GM23338 (cell line): ENCODE data around the gene GOLGA2. TPM values are rescaled to one million over a fixed set of nuclear protein-coding genes. Genes with fewer than 3 reads are reported as not detected.

Source experiments
- ATAC-seq: fragments of 200-7000 bp; cut with Tn5 transposase; 3 replicates; pipeline ENCODE4 v1.9.1; 2020
- DNase-seq: peaks from one replicate; pipeline ENCODE4 v3.0.0-alpha.2; 2015; ENCODE audit warnings: low spot score
- H2AFZ ChIP-seq: fragments of 200-600 bp; sonication (generic); 2 replicates; pipeline ENCODE4 v1.8.0; 2016; ENCODE audit warnings: antibody characterized with exemption, mild to moderate bottlenecking, moderate library complexity
- H3F3A ChIP-seq: fragments of 200-600 bp; sonication (generic); replicated peaks from 2 replicates; pipeline ENCODE4 v1.8.0; 2017; ENCODE audit warnings: antibody characterized with exemption, mixed run types, low read depth
- H3K27ac ChIP-seq: fragments of 200-600 bp; sonication (generic); 2 replicates; pipeline ENCODE4 v1.6.1; 2016; ENCODE audit warnings: low read depth
- H3K27me3 ChIP-seq: fragments of 200-600 bp; sonication (generic); 2 replicates; pipeline ENCODE4 v1.8.0; 2016; ENCODE audit warnings: mild to moderate bottlenecking, mixed run types, moderate library complexity; ENCODE audit not compliant: insufficient read depth
- H3K36me3 ChIP-seq: fragments of 200-600 bp; sonication (generic); 2 replicates; pipeline ENCODE4 v1.8.0; 2016; ENCODE audit warnings: mild to moderate bottlenecking; ENCODE audit not compliant: insufficient read depth
- H3K4me1 ChIP-seq: fragments of 200-600 bp; sonication (generic); 2 replicates; pipeline ENCODE4 v1.8.0; 2016; ENCODE audit warnings: mild to moderate bottlenecking, moderate library complexity; ENCODE audit not compliant: insufficient read depth
- H3K4me2 ChIP-seq: fragments of 200-600 bp; sonication (generic); 2 replicates; pipeline ENCODE4 v1.7.1; 2017; ENCODE audit warnings: mixed run types
- H3K4me3 ChIP-seq: fragments of 200-600 bp; sonication (generic); 2 replicates; pipeline ENCODE4 v1.6.1; 2016; ENCODE audit warnings: mixed run types
- H3K79me2 ChIP-seq: fragments of 200-600 bp; sonication (generic); replicated peaks from 2 replicates; pipeline ENCODE4 v1.8.0; 2017; ENCODE audit warnings: mild to moderate bottlenecking; ENCODE audit not compliant: insufficient read depth
- H3K9me2 ChIP-seq: fragments of 200-600 bp; sonication (generic); 2 replicates; pipeline ENCODE4 v1.8.0; 2017; ENCODE audit not compliant: insufficient read depth
- H4K20me1 ChIP-seq: fragments of 200-600 bp; sonication (generic); replicated peaks from 2 replicates; pipeline ENCODE4 v1.8.0; 2017; ENCODE audit warnings: mild to moderate bottlenecking; ENCODE audit not compliant: insufficient read depth
- H3K27ac Mint-ChIP-seq: 2 replicates; pipeline ENCODE4 v1.8.0; 2020; ENCODE audit warnings: inconsistent platforms, mild to moderate bottlenecking, moderate library complexity, mixed read lengths
- H3K27me3 Mint-ChIP-seq: 3 replicates; pipeline ENCODE4 v1.8.0; 2022; ENCODE audit warnings: low read depth, mild to moderate bottlenecking, moderate library complexity, mixed read lengths, inconsistent platforms; ENCODE audit not compliant: insufficient read depth, poor library complexity
- H3K36me3 Mint-ChIP-seq: 3 replicates; pipeline ENCODE4 v1.8.0; 2021; ENCODE audit warnings: low read depth, mild to moderate bottlenecking, inconsistent platforms, moderate library complexity, mixed read lengths
- H3K4me1 Mint-ChIP-seq: 3 replicates; pipeline ENCODE4 v1.8.0; 2020; ENCODE audit warnings: mild to moderate bottlenecking, inconsistent platforms, mixed read lengths
- H3K4me3 Mint-ChIP-seq: 3 replicates; pipeline ENCODE4 v1.8.0; 2021; ENCODE audit warnings: moderate library complexity, mild to moderate bottlenecking, inconsistent platforms, mixed read lengths
- H3K9me3 Mint-ChIP-seq: 3 replicates; pipeline ENCODE4 v1.8.0; 2020; ENCODE audit warnings: moderate library complexity, mild to moderate bottlenecking, inconsistent platforms, mixed read lengths
- CTCF ChIP-seq, 2 experiments: fragments of 200-600 bp in 1 of 2; sonication (generic) in 1 of 2; conservative IDR thresholded peaks; 2 replicates each; pipeline versions ENCODE4 v1.5.1 to v1.6.1; 2016 to 2017; ENCODE audit warnings: antibody characterized with exemption in 2 of 2, low read depth in 2 of 2, mild to moderate bottlenecking in 2 of 2, moderate library complexity in 1 of 2
- JUNB ChIP-seq: IDR thresholded peaks from one replicate; pipeline ENCODE4 v1.6.1; 2016; ENCODE audit warnings: antibody characterized with exemption; ENCODE audit not compliant: unreplicated experiment
- NANOG ChIP-seq: IDR thresholded peaks from 2 replicates; pipeline ENCODE4 v1.6.1; 2016; ENCODE audit warnings: antibody characterized with exemption, borderline replicate concordance
- POLR2AphosphoS5 ChIP-seq: IDR thresholded peaks from 2 replicates; pipeline ENCODE4 v1.6.1; 2016; ENCODE audit warnings: antibody characterized with exemption, low read depth
- ZNF462 ChIP-seq: fragments of 250-450 bp; sonication (Bioruptor Pico); IDR thresholded peaks from 2 replicates; pipeline ENCODE4 v1.5.0; 2020; ENCODE audit warnings: mild to moderate bottlenecking, moderate library complexity
- polyA plus RNA-seq: library from polyadenylated mRNA; unstranded; fragments of >200 nt; fragmentation: Nextera tagmentation; extraction: Ambion mirVana; gene quantifications from 2 replicates; pipeline ENCODE4 v1.2.1, GENCODE V29; 2016
- total RNA-seq: library from RNA; depleted of rRNA; stranded (reverse); fragments of >200 nt; shearing (Covaris generic); gene quantifications from 2 replicates; pipeline ENCODE4 v1.2.3, GENCODE V29; 2014

GOLGA2 gene
- total and polyA plus RNA-seq, 2 experiments from 2014 or later: 32.6 to 48.4 TPM

GRCh38 chr9:128288273-128289004 lies 12.6 kb upstream of the GOLGA2 start (continued):
- no peak for TF ChIP-seq CTCF (conservative IDR thresholded peaks at IDR 0.05; ENCODE audit: low read depth in 2 of 2)
- no peak for TF ChIP-seq NANOG
- TF ChIP-seq POLR2AphosphoS5: no peak
- no peak for TF ChIP-seq ZNF462 (CRISPR knock-in tag)

GRCh38 chr9:128286440-128286839 lies 10.6 kb upstream of the GOLGA2 start:
- no peak for ATAC-seq
- Histone ChIP-seq H3K9me2 (no peaks in the 10 kb centered on the region), H3K4me3 (no peak overlapping the region), H3K36me3 (no peaks in the 10 kb centered on the region), H3F3A (no peaks in the 10 kb centered on the region), H3K27me3 (no peaks in the 10 kb centered on the region), H2AFZ (no peak overlapping the region), H3K27ac (no peak overlapping the region), H3K4me1 (no peaks in the 10 kb centered on the region), H3K4me2 (no peak overlapping the region), H3K79me2 (no peaks in the 10 kb centered on the region), H4K20me1 (no peaks in the 10 kb centered on the region; the same call in 1 of the 2 replicates)
- DNase-seq: no peak
- no peaks in the 10 kb centered on the region for H3K27me3 Mint-ChIP-seq
- peaks cover 17% of the 10 kb centered on the region for H3K36me3 Mint-ChIP-seq
- H3K4me1 Mint-ChIP-seq: no peaks in the 10 kb centered on the region
- no peaks in the 10 kb centered on the region; the same call in 2 of the 3 replicates for H3K9me3 Mint-ChIP-seq
- H3K27ac Mint-ChIP-seq: no peak overlapping the region
- H3K4me3 Mint-ChIP-seq: no peak overlapping the region; the same call in 2 of the 3 replicates
- TF ChIP-seq ZNF462 (CRISPR knock-in tag): no peak
- TF ChIP-seq JUNB: no peak
